Measurements from ENCODE around the gene UVSSA.

GRCh38 chr4:1400191-1400805 lies 53.3 kb downstream of the UVSSA start:
- TF ChIP-seq CTCF (IDR thresholded peaks at IDR 0.05) (no peak), POLR2A (IDR thresholded peaks at IDR 0.05) (no peak), POLR2AphosphoS5 (IDR thresholded peaks at IDR 0.05) (no peak), EP300 (IDR thresholded peaks at IDR 0.05) (no peak)

Data from stomach (tissue), 4 donors.